A673 (cell line): ENCODE data around the gene ESAM.

Experiments
- CTCF ChIP-seq: fragments of 300-800, 200-600 bp; sonication (generic); conservative IDR thresholded peaks from 2 replicates; pipeline ENCODE4 v1.5.1; 2017; ENCODE audit warnings: low read depth, mild to moderate bottlenecking, antibody characterized with exemption, low read length, moderate library complexity, mixed read lengths
- EZH2 ChIP-seq: fragments of 200-600 bp; sonication (generic); IDR thresholded peaks from 2 replicates; pipeline ENCODE4 v1.6.1; 2017; ENCODE audit warnings: borderline replicate concordance, low read depth, mild to moderate bottlenecking, mixed read lengths, antibody characterized with exemption, low read length; ENCODE audit not compliant: poor library complexity, severe bottlenecking

DNA sequence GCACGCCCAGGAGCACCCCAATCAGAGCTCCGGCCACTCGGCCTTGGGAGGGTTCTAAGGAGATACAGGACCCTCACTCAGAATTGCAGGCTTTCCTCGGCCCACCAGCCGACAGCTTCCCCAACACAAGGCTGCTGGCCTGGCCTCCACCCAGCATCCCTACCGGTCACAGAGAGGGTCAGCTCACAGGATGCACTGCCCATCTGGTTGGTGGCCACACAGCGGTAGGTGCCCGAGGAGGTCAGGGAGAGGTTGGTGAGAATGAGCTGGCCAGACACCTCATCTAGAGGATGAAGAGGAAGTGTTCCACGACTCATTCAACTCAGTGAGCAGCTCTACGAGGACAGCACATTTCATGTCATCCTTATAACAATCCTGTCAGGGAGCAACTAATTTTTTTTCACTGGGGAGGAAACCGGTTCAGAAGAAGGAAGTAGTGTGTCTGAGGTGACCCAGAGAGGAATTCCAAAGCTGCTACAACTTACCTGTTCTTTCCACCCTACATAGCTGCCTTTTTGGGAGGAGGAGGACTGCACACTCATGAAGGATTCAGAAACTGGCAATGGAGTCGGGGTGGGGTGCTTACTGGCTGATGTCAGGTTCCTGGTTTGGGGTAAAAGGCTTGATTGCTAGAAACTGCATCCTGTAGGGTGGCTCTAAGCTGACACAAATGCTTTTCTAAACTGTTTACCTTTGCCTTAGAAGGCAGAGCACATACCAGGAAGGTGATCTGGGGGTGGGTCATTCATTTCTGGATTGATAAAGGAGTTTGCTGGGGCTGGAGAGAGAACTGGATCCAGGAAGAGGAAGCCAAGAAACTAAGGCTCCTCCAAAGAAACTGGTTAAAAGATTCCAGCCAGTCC lies 13.4 kb downstream of the ESAM start:
- no peak for TF ChIP-seq EZH2
- TF ChIP-seq CTCF, result no peak
